ENCODE data around the gene MOV10L1.
"Not testable (repeated sequence)": the region's sequence is repeated elsewhere in the genome, so short reads cannot be mapped to it uniquely, and the experiment has no call there.

MOV10L1 gene

DNA sequence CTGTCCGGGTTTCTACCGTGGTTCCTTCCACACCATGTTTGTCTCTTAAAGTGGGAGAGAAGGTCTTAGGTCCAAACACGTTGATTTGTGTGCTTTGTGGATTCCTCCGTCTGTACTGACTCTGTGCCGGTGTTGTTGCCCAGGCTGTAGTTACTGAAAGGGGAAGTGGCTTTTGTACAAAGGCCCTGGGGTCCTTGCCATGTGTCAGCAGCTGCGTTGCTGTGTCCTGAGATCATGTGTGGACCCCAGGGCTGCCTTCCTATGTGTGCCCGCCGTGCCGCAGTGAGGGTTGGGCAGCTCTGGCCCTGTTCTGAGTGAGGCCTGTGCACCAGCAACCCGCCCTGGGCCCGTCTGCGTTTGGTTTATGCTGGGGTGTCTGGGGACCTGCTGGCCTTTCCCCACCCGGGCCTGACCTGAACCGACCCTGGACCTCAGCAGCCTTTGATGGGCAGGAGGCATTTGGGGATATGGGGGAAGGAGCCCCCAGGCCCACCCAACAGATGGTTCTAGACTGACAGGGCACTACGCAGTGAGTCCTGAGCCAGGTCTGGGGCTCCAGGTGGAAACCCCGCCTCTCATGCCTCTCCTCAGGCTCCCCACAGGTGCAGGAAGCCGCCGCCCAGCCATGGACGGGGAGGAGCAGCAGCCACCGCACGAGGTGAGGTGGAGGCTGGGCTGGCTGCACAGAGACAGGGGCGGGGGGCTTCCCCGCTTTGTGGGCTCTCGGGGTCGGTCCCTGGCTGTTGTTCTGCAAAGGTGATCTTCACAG, 102.8 kb downstream of the MOV10L1 start:
- DNase-seq: peak; percentile 49

DNA sequence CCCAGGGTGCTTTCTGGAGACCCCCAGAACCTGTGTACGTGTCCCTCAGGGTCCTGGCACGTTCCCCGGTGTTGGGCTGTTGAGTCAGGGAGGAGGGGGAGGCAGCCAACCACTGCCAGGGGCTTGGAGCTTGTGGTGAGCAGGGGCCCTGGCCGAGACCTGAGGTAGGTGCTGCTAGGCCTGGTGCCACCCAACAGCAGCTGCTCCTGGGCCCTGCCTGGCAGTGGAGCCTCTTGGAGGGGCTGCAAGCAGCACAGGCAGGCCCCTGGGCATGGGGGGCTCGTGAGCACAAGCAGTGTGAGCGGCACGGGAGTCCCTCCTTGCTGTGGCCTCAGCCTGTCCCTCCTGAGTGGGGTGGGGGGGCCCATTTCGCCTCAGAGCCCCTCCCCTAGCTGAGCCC, 103.8 kb downstream of the MOV10L1 start:
- no peak for DNase-seq

DNA sequence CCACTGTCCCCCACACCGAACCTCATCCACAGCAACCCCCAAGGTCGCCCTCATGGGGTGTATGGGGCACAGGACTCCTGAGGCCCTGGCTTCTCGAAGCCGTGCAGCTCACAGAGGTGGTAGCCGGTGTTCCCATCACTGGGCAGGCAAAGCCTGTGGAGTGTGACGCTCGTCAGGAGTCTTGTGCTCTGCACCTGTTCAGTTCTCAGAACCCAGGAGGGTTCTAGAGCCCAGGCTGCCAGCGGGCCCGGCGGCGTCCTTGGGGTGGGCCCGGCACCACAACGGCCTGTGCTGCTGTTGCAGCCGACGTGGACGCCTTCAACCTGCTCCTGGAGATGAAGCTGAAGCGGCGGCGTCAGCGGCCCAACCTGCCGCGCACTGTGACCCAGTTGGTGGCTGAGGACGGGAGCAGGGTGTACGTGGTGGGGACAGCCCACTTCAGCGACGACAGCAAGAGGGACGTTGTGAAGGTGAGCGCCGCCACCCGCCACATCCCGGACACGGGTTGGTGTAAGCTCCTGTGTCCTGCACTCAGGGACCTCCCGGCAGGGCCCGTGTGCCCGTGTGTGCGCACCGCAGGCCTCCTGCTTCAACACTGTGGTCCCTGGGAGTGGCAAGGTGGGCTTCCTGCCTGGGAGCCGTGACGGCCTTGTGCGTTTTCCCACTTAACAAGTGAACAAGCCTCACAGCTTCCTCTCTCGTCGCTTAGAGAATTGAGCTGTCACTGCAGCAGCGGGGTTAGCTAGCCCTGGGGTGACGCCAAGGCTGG, 104.4 kb downstream of the MOV10L1 start:
- DNase-seq: no peak

DNA sequence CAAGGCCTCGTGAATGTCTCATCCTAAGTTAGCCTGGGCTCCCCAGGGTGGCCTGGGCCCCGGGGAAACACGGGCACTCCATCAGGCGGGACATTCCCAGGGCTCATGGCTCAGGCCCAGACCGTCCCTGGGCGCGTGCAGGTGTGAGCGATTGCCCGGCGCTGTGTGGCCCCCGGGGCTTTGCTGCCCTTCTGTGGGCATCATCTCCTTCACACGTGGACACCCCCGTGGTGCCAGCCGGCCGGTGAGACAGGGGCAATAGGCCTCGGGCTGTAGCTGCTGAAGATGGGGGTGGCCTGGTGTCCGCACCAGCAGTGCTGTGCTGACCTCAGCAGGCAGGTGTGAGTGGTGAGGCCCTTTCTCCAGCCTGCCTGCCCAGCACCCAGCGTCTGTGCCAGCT, 106.5 kb downstream of the MOV10L1 start:
- no peak for DNase-seq

DNA sequence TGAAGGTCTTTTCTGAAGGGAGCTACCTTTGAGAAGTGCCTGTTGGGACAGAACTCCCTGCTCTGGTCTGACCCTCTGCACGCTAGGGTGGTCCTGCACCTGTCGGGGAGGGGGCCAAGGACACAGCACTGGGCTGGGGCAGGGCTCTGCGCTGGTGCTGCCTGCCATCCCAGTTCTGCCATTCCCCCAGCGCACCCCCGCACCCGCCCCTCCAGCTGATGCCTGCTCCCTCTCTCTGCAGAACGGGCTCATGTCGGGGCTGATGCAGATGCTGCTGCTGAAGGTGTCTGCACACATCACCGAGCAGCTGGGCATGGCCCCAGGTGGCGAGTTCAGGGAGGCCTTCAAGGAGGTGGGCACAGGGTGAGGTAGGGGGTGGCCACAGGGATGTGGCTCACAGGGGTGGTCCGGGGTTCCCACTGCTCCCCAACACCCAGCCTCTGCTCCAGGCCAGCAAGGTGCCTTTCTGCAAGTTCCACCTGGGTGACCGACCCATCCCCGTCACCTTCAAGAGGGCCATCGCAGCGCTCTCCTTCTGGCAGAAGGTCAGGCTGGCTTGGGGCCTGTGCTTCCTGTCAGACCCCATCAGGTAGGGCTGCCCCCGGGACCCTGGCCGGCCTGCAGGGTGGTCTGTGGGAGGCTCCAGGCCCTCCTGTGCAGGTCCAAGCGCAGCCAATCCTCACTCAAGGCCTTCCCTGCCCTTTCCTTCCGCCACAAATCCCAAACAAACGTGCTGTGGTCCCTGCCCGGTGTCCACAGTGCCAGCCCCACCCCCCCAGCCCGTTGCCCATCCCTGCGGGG, 107.4 kb downstream of the MOV10L1 start:
- no peak for DNase-seq

DNA sequence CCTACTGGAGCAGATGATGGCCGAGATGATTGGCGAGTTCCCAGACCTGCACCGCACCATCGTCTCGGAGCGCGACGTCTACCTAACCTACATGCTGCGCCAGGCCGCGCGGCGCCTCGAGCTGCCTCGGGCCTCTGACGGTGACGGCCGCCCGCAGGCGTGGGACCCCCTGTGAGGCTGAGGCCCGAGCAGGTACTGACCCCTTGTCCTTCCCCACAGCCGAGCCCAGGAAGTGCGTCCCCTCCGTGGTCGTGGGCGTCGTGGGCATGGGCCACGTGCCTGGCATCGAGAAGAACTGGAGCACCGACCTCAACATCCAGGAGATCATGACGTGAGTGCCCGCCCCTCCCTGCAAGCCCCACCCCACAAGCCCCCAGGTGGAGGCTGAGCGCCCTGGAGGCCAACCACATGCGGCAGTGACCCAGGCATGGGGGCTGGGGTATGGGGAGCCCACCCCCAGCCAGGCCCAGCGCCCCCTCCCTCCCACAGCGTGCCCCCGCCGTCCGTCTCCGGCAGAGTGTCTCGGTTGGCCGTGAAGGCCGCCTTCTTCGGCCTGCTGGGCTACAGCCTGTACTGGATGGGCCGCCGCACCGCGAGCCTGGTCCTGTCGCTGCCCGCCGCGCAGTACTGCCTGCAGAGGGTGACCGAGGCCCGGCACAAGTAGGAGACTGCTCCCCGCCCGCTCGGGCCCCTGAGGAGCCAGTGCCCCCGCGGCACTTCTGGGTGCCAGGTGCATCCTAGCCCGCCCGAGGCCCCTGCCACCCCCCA, 108.2 kb downstream of the MOV10L1 start:
- no peak for DNase-seq

DNA sequence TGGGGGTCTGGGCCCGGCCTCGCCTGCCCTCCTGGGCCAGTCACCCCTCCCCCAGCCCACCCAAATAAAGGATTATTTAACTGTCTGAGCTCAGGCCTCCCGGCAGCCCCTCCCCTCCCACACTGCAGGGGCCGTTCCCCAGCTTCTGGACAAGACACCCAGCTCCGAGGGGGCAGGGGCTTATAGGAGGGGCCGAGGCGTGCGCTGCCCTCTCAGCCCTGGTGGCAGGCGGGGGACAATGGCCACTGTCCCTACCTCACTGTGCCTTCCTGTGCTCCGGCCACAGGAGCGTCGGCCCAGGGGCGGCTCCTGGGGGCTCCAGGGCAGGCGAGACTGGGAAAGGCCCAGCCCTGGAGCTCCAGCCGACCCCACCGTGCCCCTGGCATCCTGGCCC, 108.8 kb downstream of the MOV10L1 start:
- DNase-seq: no peak

DNA sequence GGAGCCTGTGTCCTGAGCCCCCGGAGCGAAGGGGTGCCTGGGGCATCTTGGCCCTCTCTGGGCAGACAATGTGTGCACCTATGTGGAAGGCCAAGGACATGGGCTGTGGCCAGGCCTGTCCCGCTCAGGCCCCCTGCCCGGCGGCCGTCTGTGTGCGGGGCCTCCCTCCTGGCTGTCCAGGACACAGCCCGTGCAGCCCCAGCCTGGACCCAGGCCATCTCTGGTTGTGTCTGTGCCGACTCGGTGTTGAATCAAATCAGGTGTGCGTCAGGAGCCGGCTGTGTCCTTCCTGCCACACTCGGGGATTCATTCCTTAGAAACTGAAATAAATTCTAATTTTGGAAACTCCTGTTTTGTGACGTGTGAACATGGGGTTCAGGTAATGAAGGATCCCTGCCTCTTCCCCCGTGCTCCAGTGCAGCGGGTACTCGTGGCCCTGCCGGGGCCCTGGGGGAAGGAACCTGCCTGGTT, 109.5 kb downstream of the MOV10L1 start:
- DNase-seq: no peak

DNA sequence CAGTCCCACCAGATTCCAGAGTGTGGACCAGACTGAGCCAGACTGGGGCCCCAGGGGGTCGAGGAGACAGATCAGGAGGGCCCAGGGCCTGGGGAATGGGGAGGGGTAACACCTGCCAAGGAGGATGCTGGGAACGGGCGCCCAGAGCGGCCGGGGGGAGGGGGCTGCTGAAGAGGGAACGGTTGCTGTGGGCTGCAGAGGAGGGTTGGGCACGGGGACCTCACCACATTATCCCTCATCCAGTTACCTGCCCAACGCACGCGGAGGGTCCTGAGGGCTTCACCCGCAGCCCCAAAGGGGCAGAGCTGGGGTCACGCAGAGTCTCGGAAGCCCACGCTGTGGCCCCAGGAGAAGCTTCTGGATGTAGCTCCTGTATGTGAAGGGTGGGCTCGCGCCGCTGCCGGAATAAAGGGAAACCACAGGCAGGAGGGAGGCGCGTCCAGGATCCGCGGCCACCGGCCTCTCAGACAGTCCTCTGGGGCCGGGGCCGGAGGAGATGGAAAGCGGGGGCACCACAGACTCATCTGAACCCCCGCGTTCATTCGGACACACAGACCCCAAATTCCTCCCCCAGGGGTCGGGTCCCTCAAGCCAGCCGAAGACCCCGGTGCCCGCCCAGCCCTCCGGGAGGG, 110.1 kb downstream of the MOV10L1 start:
- DNase-seq: no peak

DNA sequence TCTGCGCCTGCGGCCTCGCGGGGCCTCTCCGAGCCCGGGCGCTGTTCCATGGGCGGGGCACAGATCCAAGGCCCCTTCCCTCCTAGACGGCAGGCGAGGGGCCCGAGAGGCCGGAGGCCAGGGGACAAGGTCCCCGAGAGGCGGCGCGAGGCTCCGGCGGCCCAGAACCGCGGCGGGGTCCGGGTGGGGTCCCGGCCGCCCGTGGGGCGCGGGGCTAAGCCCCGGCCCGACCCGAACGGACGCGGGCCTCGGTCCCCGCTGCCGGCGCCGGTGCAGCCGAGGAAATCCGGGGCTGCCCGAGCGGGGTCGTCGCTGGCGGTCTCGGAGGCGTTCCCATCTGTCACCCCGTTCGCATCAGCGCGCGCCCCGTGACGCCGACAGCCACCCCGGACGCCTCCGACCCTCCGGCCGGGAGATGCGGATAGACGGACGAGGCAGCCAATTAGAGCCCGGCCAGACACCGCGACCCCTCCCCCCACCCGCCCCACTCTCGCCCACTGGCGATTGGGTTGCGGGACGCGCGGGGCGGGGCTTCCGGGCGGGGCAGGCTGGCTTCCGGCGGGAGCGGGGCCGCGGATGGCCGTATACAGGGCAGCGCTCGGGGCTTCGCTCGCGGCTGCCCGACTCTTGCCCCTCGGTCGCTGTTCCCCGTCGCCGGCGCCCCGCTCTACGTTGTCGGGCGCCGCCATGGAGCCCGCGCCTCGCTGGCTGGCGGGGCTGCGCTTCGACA, 110.8 kb downstream of the MOV10L1 start, which contains the start of gene SELENOO:
Gene SELENOO, plus strand, starts transcription at position 551 of the 730 bp plus-strand sequence. Its CDS starts 26 bp downstream, at position 577.
- DNase-seq: peak; percentile 91

DNA sequence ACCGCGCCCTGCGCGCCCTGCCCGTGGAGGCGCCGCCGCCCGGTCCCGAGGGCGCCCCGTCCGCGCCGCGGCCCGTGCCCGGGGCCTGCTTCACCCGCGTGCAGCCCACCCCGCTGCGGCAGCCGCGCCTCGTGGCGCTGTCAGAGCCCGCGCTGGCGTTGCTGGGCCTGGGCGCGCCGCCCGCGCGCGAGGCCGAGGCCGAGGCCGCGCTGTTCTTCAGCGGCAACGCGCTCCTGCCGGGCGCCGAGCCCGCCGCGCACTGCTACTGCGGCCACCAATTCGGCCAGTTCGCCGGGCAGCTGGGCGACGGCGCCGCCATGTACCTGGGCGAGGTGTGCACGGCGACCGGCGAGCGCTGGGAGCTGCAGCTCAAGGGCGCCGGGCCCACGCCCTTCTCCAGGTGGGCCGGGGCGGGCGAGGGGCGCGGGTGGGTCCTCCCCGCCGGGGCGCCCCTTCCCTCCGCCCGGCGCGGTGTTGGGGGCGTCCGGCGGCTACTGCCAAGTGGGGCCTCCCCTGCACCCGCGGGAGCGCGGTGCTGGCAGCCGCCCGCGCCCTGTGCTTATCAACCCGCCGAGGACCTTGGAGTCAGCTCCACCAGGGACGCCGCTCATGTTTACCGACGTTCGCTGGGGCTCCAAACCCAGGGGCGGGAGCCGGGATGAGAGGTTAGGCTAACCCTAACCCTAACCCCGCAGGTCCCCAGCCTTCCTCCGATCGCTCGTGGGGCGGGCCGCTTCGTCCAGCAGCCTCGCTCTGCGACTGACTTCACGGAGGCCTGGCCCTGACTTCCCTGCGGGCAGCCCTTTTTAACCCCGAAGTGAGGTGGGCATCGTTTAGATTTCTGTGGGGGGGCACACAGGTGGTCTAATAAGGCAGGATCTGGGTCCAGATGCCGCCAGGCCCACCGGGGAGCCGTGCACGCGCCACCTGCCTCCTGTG, 111.7 kb downstream of the MOV10L1 start:
- DNase-seq: no peak

DNA sequence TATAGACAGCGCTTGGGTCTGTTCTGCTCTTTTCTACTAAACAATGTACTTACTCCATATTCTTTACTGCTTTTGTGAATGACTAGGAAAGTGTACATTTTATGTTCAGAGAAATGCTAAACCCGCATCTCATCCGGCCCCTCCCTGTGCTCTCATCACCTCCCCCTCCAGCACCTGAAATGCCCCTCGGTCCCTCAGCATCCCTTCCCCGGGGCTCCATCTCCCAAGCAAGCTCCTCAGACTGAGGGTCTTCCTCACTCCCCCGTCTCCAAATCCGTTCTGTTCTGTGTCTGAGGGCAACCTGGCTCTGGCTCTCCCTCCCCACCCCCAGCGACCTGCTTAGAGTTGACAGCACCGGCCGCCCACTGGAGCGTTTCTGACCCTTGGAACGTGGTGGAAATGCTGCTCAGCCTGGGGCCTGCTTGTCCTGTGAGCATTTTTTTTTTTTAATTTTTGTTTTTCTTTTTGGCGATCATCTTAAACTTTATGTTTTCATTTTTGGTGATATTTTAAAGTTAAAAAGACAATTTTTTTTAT, 112.4 kb downstream of the MOV10L1 start:
- DNase-seq: no peak

DNA sequence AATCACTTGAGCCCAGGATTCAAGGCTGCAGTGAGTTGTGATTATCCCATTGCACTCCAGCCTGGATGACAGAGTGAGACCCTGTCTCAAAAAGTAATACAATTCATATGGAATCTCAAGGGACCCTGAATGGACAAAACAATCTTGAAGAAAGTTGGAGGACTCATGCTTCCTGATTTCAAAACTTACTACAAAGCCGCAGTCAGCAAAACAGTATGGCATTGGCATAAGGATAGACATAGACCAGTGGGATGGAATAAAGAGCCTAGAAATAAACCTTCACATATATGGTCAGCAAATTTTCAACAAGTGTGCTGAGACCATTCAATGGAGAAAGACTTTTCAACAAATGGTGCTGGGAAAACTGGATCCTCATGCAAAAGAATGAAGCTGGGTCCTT, 113.5 kb downstream of the MOV10L1 start:
- DNase-seq: no peak

DNA sequence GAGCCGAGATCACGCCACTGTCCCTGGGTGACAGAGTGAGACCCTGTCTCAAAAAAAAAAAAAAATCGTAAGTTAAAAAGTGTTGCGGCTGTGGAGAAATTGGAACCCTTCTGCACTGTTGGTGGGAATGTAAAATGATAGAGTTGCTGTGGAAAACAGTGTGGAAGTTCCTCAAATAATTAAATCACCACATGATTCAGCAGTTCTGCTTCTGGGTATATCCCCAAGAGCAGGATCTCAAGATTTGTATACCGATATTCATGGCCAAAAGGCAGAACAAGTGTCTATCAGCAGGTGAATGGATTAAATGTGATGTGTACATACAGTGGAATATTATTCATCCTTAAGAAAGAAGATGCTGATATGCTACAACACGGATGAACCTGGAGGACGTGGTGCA, 114.8 kb downstream of the MOV10L1 start:
- DNase-seq: no peak

DNA sequence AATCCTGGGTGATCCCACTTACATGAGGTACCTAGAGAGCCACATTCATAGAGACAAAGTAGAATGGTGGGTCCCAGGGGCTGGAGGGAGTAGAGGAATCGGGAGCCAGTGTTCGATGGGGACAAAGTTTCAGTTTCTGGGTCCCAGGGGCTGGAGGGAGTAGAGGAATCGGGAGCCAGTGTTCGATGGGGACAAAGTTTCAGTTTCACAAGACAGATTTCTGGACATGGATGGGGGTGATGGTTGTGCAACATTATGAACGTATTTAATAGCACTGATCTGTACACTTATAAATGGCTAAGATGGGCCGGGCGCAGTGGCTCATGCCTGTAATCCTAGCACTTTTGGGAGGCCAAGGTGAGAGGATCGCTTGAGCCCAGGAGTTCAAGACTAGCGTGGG, 115.2 kb downstream of the MOV10L1 start:
- not testable (repeated sequence) for DNase-seq

DNA sequence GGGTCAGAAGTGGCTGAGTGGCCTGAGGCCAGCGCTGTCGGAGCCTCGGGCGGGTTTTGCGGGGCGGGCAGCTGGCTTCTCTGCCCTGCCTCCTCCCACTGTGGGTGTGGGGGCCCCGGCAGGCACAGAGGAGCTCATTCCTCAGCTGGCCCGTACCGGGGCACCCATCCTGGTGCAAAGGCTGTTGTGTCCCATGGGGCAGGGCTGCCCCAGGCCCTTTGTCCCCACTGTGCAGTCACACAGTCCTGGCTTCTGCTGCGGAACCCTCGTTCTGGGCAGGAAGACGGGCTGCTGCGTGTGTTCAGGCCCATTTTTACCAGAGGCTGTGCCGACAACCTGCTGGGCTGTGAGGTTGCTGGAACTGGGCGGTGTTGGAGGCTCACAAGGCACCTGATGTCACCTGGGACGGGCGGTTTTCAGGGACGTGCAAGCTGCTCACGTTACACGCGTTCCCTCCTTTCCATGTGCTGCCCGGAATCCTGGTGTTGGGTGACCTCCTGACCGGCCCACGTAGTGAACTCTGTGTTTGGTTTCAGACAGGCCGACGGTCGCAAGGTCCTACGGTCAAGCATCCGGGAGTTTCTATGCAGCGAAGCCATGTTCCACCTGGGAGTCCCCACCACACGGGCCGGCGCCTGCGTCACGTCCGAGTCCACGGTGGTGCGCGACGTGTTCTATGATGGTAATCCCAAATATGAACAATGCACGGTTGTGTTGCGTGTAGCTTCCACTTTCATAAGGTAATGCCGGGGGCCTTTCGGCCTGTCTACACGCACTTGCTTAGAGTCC, 116.2 kb downstream of the MOV10L1 start:
- no peak for DNase-seq

DNA sequence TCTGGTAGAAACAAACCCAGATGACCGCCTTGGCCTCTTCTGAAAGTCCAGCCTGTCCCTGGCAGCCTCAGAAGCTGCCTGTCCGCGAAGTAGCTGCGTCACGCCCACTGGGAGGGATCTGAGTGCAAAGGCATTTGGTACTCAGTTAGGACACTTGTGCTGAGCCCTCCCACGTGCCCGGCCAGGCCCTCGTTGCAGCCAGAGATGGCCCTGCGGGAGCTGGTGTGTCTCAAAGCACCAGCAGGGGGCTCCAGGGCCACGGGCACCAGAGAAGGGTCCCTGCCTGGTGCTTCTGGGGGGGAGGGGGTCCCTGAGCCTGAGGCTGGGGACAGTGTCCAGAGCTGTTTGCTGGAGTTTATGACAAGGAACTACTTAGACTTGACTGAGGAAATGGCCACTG, 116.8 kb downstream of the MOV10L1 start:
- no peak for DNase-seq

DNA sequence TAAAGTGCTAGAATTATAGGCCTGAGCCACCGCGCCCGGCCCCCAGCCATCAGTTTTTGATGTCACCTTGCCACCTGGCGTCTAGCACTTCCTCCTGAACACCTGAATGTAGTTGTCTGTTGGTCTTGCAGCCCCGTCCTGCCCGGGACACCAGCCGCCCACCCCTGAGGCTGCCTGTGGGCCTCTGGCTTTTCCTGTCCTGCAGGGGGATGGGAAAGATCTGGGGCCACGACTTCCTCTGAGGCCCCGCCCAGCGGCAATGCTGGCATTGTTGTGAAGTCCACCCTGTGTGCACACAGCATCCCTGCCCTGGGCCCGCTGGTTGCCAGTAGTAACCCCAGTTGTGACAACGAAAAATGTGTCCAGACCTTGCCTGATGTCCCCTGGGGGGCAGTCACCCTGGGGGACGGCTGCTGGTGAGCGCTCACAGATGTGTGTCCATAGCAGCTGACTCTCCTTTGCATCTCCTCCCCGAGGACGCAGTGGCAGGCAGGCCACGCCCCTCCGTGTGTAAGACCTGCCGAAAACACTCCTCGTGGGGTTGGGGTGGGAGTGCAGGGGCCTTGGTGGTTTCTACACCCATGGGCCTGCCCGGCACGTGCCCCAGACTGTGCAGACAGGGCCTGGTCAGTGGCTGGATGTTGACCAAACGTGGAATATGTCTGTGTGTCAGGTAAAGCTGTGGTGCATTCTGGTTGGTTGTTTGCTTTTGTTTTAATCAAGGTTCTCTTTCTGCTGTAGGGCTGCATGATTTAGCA, 117.8 kb downstream of the MOV10L1 start:
- DNase-seq: no peak

All from CD4-positive, alpha-beta T cell treated with Interleukin-4 for 4 hours (primary cell).